Coronary artery (tissue), 2 donors: ENCODE results near the gene NECAB3.

Experiments
- DNase-seq: peaks from one replicate; pipeline ENCODE4 v3.0.0-alpha.2; 2017; ENCODE audit warnings: low spot score
- H3K27ac ChIP-seq, 2 donors: fragments of 200-600 bp; sonication (generic); one replicate each; pipeline ENCODE4 v1.5.1; 2016 to 2019
- H3K4me3 ChIP-seq: fragments of 200-600 bp; sonication (generic); 2 replicates; pipeline ENCODE4 v1.5.1; 2016; ENCODE audit warnings: mild to moderate bottlenecking, moderate library complexity
- TF ChIP-seq, protein P1 (sequence below): fragments of 200-600 bp; sonication (generic); IDR thresholded peaks from one replicate; pipeline ENCODE4 v1.5.1; 2019; ENCODE audit warnings: antibody characterized with exemption

Gene NECAB3, protein sequence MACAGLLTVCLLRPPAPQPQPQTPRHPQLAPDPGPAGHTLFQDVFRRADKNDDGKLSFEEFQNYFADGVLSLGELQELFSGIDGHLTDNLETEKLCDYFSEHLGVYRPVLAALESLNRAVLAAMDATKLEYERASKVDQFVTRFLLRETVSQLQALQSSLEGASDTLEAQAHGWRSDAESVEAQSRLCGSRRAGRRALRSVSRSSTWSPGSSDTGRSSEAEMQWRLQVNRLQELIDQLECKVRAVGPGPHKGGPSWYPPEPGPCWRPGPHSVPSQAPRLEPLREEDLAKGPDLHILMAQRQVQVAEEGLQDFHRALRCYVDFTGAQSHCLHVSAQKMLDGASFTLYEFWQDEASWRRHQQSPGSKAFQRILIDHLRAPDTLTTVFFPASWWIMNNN

DNA sequence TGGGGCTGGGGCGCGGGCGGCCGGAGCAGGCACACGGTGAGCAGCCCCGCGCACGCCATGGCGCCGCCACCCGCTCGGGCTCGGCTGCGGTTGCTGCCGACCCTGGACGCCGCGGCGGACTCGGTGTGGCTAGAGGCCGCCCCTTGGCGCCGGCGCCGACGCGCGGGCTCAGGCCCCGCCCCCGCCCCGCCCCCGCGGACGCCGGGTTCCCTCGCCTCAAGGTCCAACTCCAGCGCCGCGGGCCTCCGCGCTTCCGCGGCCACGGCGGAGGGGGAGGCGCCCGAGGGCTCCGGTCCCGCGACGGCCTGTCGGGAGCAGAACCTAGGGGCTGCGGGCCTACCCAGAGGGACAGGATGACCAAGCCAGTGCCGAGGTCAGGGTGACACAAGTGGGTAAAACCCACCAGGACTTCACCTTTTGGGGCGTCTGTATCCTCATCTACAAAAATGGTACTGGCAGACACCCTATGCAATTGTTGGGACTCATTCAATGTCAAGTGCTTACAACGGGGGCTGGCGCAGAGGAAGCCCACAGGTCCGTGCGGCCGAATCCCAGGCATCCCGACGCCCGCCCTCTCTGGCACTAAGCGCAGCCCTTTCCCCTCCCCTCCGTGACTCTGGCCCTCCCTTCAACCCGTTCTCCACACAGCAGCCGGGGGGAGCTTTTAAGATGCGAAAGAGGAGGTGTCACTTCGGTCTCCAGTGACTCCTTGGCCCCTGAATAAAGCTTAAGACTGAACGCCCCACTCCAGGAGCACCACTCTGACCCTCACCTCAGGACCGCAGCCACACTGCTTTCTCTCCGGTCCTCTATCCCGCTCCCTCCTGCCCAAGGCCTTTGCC is at the start of gene NECAB3:
NECAB3 (minus strand) TSS at position 135 of the 842 bp plus-strand sequence; CDS start at position 59, 76 bp downstream.
- Histone ChIP-seq H3K4me3 (peak within 1 kb of the TSS; percentile 87), H3K27ac (peak within 1 kb of the TSS; percentile 95)
- TF ChIP-seq, protein P1, sequence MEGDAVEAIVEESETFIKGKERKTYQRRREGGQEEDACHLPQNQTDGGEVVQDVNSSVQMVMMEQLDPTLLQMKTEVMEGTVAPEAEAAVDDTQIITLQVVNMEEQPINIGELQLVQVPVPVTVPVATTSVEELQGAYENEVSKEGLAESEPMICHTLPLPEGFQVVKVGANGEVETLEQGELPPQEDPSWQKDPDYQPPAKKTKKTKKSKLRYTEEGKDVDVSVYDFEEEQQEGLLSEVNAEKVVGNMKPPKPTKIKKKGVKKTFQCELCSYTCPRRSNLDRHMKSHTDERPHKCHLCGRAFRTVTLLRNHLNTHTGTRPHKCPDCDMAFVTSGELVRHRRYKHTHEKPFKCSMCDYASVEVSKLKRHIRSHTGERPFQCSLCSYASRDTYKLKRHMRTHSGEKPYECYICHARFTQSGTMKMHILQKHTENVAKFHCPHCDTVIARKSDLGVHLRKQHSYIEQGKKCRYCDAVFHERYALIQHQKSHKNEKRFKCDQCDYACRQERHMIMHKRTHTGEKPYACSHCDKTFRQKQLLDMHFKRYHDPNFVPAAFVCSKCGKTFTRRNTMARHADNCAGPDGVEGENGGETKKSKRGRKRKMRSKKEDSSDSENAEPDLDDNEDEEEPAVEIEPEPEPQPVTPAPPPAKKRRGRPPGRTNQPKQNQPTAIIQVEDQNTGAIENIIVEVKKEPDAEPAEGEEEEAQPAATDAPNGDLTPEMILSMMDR: no peak
- peak; percentile 90 for DNase-seq

DNA sequence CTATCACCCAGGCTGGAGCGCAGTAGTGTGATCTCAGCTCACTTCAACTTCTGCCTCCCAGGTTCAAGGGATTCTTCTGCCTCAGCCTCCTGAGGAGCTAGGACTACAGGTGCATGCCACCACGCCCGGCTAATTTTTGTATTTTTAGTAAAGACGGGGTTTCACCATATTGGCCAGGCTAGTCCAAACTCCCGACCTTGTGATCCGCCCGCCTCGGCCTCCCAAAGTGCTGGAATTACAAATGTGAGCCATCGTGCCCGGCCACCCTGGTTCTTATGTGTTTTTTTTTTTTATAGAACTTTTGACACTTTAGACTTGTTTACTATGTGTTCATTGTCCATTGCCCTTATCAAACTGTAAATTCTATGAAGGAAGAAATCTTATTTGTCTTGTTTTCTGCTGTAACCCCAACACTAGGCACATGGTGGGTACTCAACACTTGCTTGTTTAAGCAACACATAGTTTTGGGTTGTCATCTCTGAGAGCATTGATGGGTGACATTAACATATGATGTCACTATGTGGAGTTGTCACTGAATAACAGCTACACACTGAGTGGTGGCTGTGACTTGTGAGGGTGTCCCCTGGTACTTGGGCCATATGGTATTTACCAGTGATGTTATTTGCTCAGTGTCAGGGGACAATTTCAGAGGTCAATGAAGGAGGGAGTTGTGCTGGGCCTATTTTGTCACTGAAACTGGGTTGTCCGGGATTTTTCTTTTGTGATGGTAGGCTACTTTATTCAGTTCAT is 47.3 kb upstream of the NECAB3 start:
- no peak for DNase-seq
- H3K4me3 ChIP-seq: no peak overlapping the region
- no peak overlapping the region for H3K27ac ChIP-seq
- TF ChIP-seq, protein P1: no peak

DNA sequence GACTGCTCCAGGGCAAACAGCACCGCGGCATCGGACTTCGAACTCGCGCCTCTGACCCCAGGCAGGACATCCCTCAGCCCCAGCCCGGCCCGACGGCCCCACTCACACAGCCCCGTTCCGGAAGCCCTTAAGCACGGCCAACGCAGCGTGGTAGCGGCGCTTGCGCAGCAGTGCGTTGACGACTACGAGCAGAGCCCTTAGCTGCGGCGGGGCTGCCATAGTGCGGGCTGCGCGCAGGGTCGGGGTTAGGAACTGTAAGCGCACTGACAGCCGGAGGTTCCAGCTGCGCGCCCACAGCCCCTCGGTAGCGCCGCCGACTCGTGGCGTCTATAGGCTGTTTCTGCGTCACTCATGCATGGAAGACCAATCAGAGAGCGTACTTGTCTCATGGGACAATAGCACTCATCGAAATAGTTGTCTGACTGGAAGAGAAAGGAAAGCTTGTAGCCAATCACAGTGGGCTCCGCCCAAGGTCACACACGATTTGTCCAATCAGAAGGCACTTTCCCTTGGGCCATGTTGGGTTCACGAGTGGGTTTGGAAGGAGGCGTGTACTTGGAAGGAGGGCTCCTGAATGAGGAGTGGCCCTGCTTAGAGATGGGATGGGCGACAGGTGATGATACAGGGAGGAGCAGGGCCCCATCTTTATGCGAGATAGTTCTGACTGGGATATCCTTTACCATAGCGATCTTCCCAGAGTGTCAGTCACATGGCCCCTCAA is 45.9 kb upstream of the NECAB3 start, which contains the start of gene PXMP4:
PXMP4 (minus strand) TSS at position 322 of the 721 bp plus-strand sequence; CDS start at position 219, 103 bp downstream.
- TF ChIP-seq, protein P1: no peak
- DNase-seq: peak; percentile 97
- Histone ChIP-seq H3K4me3 (peak within 1 kb of the TSS; percentile 93), H3K27ac (peak within 1 kb of the TSS; percentile 39 to 83)

DNA sequence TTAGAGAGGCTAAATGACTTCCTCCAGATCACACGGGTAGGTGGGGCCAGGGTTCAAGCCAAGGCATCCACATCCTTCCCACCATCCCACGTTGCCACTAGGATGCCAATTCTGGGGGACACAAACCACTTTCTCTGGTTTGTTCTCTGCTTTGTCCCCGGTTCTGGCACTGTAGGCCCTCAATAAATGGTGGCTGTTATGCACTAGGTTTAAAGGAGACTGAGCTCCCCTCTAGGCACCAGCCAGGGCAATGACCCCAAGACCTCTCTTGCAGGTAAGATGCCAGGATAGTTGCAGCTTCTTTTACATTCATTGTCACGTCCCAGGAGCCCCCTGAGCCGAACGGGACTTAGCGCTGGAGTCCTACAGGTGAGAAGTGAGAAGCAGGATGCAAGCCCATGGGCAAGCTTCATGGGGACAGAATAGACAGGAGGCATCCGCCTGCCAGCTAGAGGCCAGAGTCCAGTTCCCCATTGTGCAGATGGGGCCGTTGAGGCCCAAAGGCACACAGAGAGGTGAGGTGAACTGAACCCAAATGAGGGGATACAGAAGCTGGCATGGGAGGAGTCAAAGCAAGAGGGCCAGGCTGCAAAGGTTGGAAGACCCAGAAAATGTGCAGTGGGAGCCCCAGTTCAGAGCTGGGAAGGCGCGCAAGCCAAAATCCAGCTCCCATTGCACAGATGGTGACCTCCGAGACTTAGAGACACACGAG is 45.2 kb upstream of the NECAB3 start:
- Histone ChIP-seq H3K27ac (peak overlapping the region; percentile 39 to 83), H3K4me3 (peak overlapping the region; percentile 93)
- no peak for DNase-seq
- TF ChIP-seq, protein P1: no peak

DNA sequence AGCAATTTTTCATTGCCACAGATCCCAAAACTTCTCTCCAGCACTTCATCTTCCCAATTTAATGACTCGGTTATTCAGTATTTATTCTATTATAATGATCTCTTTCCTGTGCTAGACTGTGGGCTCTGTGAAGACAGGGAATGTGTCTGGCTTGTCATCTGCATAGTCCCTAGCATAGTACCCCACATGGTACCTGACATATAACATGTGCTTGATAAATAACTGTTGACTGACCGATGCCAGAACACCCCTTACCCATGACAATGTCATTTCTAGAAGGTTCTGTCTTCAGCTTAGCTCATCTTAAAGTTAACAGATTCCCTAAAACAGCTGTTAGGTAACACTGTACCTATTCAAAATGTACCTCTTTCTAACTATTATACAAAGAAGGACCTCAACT is 42.3 kb upstream of the NECAB3 start:
- no peak for DNase-seq
- TF ChIP-seq, protein P1: no peak

More for the DNA sequence above, 42.3 kb upstream of the NECAB3 start:
- no peak overlapping the region for H3K4me3 ChIP-seq
- H3K27ac ChIP-seq: no peak overlapping the region
